GM12878 (cell line): ENCODE data around the gene LIMA1. TPM values are rescaled to one million over a fixed set of nuclear protein-coding genes. Genes with fewer than 3 reads are reported as not detected.

ENCODE experiments used
- ATAC-seq: fragments of 200-7000 bp; cut with Tn5 transposase; 3 replicates; pipeline ENCODE4 v1.9.1; 2020; ENCODE audit warnings: mild to moderate bottlenecking, moderate library complexity
- BruUV-seq: library from RNA; stranded (reverse); fragments of 400-500 nt; replicated peaks from 2 replicates; lab custom pipeline; 2021; lab: Mats Ljungman, UMichigan
- CTCF ChIA-PET: fragments of 300-600 bp; sonication (Branson Sonifier 250); formaldehyde crosslinking; extraction: SDS; loops from one replicate; lab custom pipeline; 2021; ENCODE audit warnings: inconsistent platforms; lab: Yijun Ruan, JAX
- POLR2A ChIA-PET: fragments of 350-600 bp; formaldehyde crosslinking; extraction: SDS; loops from one replicate; lab custom pipeline; 2021; ENCODE audit warnings: inconsistent platforms; lab: Charles Lee
- RAD21 ChIA-PET: fragments of 300-600 bp; sonication (Branson Sonifier 250); formaldehyde crosslinking; loops from one replicate; lab custom pipeline; 2023; ENCODE audit warnings: antibody characterized with exemption; ENCODE audit not compliant: unreplicated experiment; lab: Charles Lee
- SMC1A ChIA-PET: fragments of 300-600 bp; sonication (Branson Sonifier 250); formaldehyde crosslinking; loops from one replicate; lab custom pipeline; 2023; ENCODE audit not compliant: unreplicated experiment, uncharacterized antibody; lab: Charles Lee
- DNase-seq: peaks from one replicate; pipeline ENCODE4 v3.0.0-alpha.2; 2011; ENCODE audit warnings: low read depth, low spot score
- FAIRE-seq: peaks from 3 replicates; lab custom pipeline; 2011; peaks lifted over from hg19 to GRCh38; lab: Jason Lieb, UNC
- H2AFZ ChIP-seq: 2 replicates; pipeline ENCODE4 v1.6.0; 2011; ENCODE audit warnings: low read depth, low read length, control low read depth; ENCODE audit not compliant: control insufficient read depth
- H3K27ac ChIP-seq: 2 replicates; pipeline ENCODE4 v1.5.1; 2011; ENCODE audit warnings: control low read depth; ENCODE audit not compliant: control insufficient read depth, insufficient read depth
- H3K27me3 ChIP-seq, 2 experiments: replicated peaks in 1 of 2; 2 replicates each; pipeline versions ENCODE4 v1.6.0 to v1.6.1; 2011; ENCODE audit warnings: low read length in 1 of 2; ENCODE audit not compliant: control insufficient read depth in 2 of 2, insufficient read depth in 2 of 2
- H3K36me3 ChIP-seq, 2 experiments: 2 replicates each; pipeline ENCODE4 v1.5.1; 2011; ENCODE audit warnings: low read length in 1 of 2; ENCODE audit not compliant: control insufficient read depth in 2 of 2, insufficient read depth in 2 of 2
- H3K4me1 ChIP-seq: 2 replicates; pipeline ENCODE4 v1.6.1; 2011; ENCODE audit warnings: mild to moderate bottlenecking, low read length, moderate library complexity, mixed read lengths; ENCODE audit not compliant: control insufficient read depth, insufficient read depth
- H3K4me2 ChIP-seq: 2 replicates; pipeline ENCODE4 v1.6.0; 2011; ENCODE audit warnings: control low read depth; ENCODE audit not compliant: control insufficient read depth, insufficient read depth
- H3K4me3 ChIP-seq: fragments of 200-600 bp; sonication (generic); 2 replicates; pipeline ENCODE4 v1.5.1; 2016
- H3K79me2 ChIP-seq: 2 replicates; pipeline ENCODE4 v1.6.0; 2011; ENCODE audit warnings: low read length; ENCODE audit not compliant: control insufficient read depth, insufficient read depth
- H3K9ac ChIP-seq: 2 replicates; pipeline ENCODE4 v1.8.0; 2011; ENCODE audit warnings: low read length, control low read depth, mixed read lengths; ENCODE audit not compliant: control insufficient read depth, insufficient read depth
- H3K9me3 ChIP-seq: replicated peaks from 3 replicates; pipeline ENCODE4 v1.5.1; 2011; ENCODE audit warnings: mild to moderate bottlenecking, low read length; ENCODE audit not compliant: control insufficient read depth, insufficient read depth
- H4K20me1 ChIP-seq: 2 replicates; pipeline ENCODE4 v1.6.0; 2011; ENCODE audit not compliant: control insufficient read depth, insufficient read depth
- WGBS: methylation state at CpG from one replicate; pipeline ENCODE4 v1.1.6; 2016; ENCODE audit warnings: low lambda C conversion rate; ENCODE audit not compliant: insufficient replicate concordance, insufficient coverage; ENCODE audit errors: missing lambda C conversion rate; 5-methylcytosine and 5-hydroxymethylcytosine counted together
- in situ Hi-C: fragments of 300-500 bp; cut with MboI; formaldehyde crosslinking; loops from 9 replicates; pipeline ENCODE4 v1.14.3; 2018; ENCODE audit warnings: mixed read lengths
- intact Hi-C: fragments of 100-400 bp; cut with micrococcal nuclease; formaldehyde crosslinking; loops from one replicate; pipeline ENCODE4 v1.14.2; 2022; ENCODE audit not compliant: unreplicated experiment
- polyA plus RNA-seq, 11 experiments: library from polyadenylated mRNA; depleted of rRNA in 4 of 11; unstranded in 6 of 11; stranded (reverse) in 5 of 11; fragments of >200 nt; fragmentation: Nextera tagmentation in 4 of 11; fragmentation: Illumina TruSeq in 1 of 11; extraction: Ambion mirVana in 4 of 11; extraction: Trizol in 1 of 11; gene quantifications; 1 replicate in 1 of 11; 2 replicates in 10 of 11; pipeline versions ENCODE4 v1.2.1 to v1.2.3, GENCODE V29; 2011 to 2016; ENCODE audit warnings: inconsistent platforms in 2 of 11, missing spikeins in 2 of 11, low read depth in 1 of 11
- total RNA-seq, 4 experiments: library from RNA; depleted of rRNA in 3 of 4; stranded (reverse); fragments of >200 nt in 3 of 4; fragmentation: Illumina TruSeq in 1 of 4; extraction: Trizol in 1 of 4; gene quantifications; 2 replicates each; pipeline versions ENCODE4 v1.2.1 to v1.2.3, GENCODE V29; 2013 to 2021
- TF ChIP-seq, protein P1 (sequence below): fragments of 450-650 bp; IDR thresholded peaks from 2 replicates; pipeline ENCODE4 v1.6.1; 2017; ENCODE audit warnings: mild to moderate bottlenecking, moderate library complexity

LIMA1 gene
- total and polyA plus RNA-seq, 10 of the 15 experiments (the other 5 are each of a cell fraction or from before 2014, with no cell fraction given), result 53.2 to 109 (median 60.8) TPM

DNA sequence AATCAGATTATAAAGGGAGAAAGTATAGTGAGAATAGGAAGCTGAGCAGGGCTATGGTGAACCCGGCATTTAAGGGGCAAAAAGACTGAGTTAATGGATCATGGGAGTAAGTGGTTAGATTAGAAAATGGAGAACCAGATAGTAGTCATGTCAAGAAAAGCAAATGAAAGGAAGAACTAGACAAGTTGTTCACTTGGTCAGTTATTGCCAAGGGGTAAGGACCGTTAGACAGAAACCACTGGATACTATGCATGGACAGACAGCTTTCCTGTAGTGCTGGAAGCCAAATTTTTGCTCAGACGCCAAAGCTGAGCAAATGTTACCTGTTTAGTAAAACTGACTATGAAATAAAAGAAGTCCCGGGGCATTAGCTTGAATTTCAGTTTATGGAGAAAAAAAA lies 3.8 kb downstream of the LIMA1 start:
- Histone ChIP-seq H3K4me2 (no peak overlapping the region), H3K27ac (no peak overlapping the region), H3K4me3 (no peak overlapping the region), H3K4me1 (peaks cover 9% of the 10 kb centered on the region), H3K36me3 (no peaks in the 10 kb centered on the region), H3K27me3 (peaks cover 0 to 3% of the 10 kb centered on the region in 2 experiments; a peak in 2 of 4 replicates), H2AFZ (no peak overlapping the region), H3K9me3 (no peaks in the 10 kb centered on the region), H4K20me1 (no peaks in the 10 kb centered on the region), H3K79me2 (peaks cover 4% of the 10 kb centered on the region; the same call in 1 of the 2 replicates), H3K9ac (no peak overlapping the region)
- in situ Hi-C loops (no loop called here), intact Hi-C loops (no loop called here)
- TF ChIP-seq, protein P1, sequence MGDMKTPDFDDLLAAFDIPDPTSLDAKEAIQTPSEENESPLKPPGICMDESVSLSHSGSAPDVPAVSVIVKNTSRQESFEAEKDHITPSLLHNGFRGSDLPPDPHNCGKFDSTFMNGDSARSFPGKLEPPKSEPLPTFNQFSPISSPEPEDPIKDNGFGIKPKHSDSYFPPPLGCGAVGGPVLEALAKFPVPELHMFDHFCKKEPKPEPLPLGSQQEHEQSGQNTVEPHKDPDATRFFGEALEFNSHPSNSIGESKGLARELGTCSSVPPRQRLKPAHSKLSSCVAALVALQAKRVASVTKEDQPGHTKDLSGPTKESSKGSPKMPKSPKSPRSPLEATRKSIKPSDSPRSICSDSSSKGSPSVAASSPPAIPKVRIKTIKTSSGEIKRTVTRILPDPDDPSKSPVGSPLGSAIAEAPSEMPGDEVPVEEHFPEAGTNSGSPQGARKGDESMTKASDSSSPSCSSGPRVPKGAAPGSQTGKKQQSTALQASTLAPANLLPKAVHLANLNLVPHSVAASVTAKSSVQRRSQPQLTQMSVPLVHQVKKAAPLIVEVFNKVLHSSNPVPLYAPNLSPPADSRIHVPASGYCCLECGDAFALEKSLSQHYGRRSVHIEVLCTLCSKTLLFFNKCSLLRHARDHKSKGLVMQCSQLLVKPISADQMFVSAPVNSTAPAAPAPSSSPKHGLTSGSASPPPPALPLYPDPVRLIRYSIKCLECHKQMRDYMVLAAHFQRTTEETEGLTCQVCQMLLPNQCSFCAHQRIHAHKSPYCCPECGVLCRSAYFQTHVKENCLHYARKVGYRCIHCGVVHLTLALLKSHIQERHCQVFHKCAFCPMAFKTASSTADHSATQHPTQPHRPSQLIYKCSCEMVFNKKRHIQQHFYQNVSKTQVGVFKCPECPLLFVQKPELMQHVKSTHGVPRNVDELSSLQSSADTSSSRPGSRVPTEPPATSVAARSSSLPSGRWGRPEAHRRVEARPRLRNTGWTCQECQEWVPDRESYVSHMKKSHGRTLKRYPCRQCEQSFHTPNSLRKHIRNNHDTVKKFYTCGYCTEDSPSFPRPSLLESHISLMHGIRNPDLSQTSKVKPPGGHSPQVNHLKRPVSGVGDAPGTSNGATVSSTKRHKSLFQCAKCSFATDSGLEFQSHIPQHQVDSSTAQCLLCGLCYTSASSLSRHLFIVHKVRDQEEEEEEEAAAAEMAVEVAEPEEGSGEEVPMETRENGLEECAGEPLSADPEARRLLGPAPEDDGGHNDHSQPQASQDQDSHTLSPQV, result no peak
- FAIRE-seq (no peak), DNase-seq (no peak), ATAC-seq (no peak)
- BruUV-seq, result no TSS peak
- CTCF ChIA-PET, result interaction anchor here (0.6 kb wide), 2 partner anchors 20 to 46 kb away, joined by 3 read pairs; no protein-coding TSS in a partner anchor
- RAD21 ChIA-PET, result no interaction called here
- SMC1A ChIA-PET, result interaction anchor here (0.6 to 1.7 kb wide), 4 partner anchors 13 to 342 kb away, joined by 3 to 5 read pairs (median 3); no protein-coding TSS in a partner anchor
- POLR2A ChIA-PET, result no interaction called here
- WGBS, result 47% methylated on average over 4 of the region's 4 CpGs
